Activated CD8-positive, alpha-beta memory T cell treated with anti-CD3 and anti-CD28 coated beads for 24 hours (primary cell): ENCODE data around the gene COLEC11.

ENCODE experiments used
- DNase-seq: peaks from one replicate; pipeline ENCODE4 v3.0.0-alpha.2; 2020

Gene COLEC11

DNA sequence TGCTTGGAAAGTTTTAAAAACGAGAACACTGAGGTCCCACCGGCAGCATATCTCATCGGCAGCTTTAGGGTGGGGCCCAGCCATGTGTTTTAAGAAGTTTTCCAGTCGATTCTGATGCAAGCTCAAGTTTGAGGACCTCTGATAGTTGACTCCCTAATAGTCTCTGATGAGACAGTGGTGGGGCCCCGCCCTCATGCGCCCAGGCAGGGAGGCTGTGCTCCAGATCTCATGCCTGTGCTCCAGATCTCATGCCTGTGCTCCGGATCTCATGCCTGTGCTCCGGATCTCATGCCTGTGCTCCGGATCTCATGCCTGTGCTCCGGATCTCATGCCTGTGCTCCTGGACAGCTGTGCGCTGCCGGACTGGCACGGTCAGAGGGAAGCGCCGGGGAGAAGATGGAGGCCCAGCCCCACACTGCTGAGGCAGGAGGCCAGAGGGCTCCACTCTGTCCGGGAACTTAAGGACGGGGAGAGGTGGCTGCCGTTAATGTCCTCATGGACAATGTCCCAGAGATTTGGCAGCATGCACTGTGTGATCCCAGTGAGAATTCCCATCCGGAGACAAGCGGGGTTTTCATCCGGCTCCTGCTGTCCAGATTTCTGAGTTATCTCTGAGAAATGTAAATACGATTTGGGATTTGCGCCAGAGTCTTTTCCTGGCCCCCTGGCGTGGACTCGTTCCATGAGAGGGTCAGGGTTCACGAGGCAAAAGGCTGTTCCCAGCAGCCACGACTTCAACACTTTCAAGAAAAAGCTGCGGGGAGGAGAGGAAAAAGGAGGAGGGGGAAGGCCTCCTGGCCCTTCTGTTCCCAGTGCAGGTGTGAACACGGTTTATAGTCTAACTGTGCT is 9.4 kb upstream of the COLEC11 start:
- DNase-seq: no peak

DNA sequence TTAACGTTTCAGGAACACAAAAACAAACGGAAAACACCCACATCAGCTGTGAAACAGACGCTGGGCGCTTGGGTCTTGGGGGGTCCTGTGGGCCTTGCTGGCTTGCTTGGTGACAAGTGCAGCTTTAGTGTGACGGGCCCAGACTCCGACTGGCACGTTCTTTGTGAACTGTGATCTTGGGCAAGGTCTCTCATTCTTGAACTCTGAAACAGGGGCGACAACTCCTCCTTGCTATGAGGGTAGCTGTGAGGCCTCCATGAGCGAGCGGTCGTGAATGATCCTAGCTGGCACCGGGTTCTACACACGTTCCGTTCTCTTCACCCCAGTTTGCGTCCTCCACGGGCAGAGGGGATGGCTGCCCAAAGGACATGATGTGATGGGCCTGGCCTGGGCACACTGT is 8.7 kb upstream of the COLEC11 start:
- DNase-seq: no peak

DNA sequence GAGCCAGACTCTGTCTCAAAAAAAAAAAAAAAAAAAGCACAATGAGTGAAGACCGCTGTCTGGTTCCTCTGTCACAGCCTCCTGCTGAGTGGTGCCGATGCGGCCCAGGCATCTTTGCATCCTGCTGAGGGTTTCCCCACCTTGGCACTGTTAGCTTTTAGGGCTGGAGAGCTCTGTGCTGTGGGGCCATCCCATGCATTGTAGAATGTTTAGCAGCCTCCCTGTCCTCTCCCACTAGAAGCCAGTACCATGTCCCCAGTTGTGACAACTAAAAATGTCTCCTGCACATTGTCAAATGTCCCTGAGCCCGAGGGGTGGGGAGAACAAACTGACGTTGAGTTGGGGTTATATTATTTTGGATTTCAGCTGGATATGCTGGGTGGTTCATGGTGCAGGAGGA is 7.9 kb upstream of the COLEC11 start:
- DNase-seq: no peak

DNA sequence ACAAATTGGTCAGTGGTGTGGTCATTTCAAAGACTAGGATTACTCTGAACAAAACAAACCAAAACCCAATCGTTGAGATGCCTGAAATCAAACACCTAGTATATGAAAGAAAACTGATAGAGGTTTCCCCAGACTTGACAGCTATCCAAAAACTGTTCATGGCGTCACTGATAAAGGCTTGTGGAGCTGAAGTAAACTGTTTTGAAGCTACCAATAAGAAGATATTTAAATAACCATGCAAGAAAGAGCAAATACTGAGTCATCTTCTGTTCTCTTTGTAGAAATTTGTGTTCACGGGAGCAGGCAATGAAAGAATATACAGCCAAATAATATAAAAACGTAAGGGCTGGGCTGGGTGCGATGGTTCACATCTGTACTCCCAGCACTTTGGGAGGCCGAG is 7.5 kb upstream of the COLEC11 start:
- no peak for DNase-seq

DNA sequence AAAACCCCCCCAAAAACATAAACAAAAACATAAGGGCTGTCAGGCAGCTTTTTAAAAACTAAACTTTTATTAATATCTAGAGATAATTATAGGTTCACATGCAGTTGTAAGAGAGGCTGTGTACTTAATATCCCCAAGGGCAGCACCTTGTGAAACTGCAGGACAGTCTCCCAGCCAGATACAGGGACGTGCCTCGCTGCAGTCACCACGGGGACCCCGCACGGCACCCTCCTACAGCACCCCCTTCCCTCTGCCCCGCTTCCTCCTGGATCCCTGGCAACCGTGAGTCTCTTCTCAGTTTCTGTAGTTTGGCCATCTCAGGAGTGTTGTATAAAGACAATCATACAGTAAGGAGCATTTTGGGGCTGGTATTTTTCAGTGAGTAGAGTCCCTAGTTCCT is 6.8 kb upstream of the COLEC11 start:
- DNase-seq: no peak

DNA sequence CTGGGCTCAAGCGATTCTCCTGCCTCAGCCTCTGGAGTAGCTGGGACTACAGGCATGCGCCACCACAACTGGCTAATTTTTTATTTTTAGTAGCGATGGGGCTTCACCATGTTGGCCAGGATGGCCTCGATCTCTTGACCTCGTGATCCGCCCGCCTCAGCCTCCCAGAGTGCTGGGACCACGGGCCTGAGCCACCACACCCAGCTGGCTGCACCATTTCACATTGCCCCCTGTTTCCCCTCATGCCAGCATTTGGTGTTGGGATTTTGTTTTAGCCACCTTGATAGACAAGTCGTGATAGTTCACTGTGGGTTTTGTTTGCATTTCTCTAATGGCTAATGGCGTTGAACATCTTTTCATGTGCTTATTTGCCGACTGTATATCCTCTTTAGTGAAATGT is 5.8 kb upstream of the COLEC11 start:
- no peak for DNase-seq

DNA sequence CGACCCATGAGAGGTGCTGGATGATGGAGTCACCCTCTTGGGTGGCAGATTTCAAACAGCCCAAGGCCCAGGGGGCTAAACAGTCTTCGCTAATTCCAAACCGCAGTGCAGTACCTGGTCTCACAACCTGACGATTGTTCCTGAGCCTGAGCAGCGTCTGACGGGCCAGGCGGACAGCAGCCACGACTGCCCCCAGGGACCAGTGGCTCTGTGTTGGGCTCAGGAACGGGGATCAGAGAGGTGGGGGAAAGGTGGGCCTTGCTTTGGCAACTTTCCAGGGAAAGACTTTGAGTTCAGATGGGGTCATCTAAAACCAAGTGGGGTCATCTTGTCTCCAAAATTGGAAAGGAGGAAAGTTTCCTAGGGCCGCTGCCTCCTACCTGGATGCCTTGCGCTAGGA is 492 bp downstream of the COLEC11 start:
- no peak for DNase-seq

DNA sequence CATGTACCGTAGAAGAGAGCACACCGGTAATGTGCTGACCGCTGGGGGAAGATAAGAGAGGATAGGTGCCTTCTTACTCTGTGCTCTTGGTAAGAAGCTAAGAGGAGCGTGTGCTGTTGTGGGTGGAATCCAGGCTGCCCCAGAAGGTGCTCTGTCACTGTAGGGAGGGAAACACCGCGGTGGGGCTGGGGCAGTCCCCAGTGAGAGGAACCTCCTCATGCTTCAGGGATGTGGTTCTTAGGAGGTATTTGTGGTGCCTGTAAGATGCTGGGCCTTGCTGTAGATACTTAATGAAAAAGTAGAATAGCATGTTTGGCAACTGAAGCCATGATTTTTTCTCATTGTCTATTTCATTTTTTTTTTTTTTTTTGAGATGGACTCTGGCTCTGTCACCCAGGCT is 1.1 kb downstream of the COLEC11 start:
- DNase-seq: no peak

DNA sequence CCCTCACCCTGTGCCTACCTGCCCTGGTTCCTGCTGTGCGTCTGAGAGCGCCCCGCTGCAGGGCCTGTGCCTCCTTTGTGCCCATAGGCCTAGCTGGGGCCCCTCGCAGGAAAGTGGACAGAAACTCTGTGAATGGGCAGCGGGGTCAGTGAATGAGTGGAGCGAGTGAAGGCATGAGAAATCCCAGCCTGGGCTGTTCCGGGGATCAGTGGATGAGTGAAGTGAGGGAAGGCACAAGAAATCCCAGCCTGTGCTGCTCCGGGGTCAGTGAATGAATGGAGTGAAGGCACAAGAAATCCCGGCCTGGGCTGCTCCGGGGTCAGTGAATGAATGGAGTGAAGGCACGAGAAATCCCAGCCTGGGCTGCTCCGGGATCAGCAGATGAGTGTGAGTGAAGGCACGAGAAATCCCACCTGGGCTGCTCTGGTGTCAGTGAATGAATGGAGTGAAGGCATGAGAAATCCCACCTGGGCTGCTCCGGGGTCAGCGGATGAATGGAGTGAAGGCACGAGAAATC is 2.0 kb downstream of the COLEC11 start:
- DNase-seq: no peak

DNA sequence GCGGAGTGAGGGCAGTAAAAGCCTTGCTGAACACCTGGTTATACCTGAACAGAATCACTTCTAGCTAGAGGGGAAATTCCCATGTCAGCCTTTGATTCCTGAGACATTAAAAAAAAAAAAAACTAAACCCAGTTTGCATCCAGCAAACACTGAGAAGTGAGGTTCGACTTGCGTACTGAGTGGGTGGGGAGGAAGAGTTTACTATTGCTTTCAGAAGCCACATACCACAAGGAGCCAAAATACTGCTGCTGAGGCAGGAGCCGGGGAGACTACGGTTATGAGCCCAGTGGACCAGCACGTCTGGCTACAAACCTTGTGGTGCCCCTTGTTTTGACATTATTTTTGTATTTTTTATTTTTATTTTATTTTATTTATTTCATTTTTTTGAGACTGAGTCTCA is 2.7 kb downstream of the COLEC11 start:
- no peak for DNase-seq

DNA sequence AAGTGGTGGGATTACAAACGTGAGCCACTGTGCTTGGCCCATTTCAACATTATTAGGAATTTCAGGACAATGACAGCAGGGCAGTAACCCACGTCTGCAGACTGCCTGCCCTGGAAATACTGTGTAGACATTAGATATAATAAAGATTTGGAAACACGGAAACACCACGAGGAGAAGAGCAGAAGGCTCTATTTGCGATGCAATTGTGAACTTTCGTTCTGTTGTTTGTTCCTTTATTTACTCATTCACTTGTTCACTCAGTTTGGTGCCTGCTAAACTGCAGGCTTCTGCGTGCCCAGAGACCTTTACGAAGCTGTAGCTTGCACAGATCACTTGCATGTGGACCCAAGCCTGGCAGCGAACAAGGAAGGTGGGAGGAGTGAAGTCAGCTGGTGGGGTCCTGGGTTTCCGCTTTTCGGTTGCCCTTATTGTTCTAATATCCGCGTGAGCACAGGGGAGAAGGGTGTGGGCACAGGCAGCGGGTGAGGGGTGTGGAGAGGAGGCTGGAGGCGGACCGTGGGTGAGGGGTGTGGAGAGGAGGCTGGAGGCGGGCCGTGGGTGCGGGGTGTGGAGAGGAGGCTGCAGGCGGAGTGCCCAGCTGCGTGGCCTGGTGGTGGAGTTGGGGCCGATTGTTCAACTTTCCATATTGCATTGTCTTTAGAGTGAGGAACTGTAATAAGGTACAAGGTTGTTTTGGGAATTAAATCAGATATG is 3.4 kb downstream of the COLEC11 start:
- DNase-seq: peak; percentile 49

DNA sequence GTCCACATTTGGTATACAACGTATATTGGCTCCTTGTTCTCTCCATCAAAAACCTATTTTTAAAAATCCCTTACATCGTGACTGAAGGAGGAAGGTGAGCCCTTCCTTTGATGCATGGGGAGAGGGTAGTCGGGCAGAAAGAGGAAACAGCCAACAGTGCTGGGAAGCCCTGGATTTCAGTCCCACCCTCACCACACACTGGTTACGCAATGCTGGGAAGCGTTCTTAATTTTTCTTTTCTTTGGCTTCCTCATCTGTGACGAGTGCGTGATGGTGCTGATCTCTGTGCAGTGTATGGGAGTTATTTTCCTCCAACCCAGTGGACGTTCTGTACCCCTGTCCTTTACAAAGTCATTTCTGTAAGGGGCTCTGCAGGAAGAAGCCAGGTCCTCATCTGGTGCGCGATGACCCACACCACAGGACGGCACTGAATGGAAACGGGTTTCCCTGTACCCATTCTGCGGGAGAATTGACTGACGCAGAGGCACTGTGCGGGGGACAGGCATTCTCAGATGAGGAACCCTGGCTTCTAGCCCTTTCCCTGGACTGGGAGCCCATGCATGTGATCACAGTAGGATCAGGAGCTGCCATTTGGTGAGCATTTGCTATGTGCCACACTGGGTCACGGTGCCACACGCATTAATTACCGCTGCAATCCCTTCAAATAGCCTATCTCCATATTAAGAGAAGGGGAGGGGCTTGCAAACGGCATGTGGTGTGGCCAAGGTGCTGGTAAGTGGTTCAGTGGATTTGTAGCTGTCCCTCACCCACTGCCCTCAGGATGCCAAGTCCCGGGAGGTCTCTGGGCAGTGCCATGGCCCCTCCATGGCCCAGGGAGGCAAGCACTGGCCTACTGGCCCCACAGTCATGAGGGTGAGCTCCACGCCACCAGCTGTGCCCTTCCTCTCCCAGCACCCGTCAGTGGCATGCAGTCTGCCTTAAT is 4.3 kb downstream of the COLEC11 start:
- DNase-seq: peak; percentile 50

DNA sequence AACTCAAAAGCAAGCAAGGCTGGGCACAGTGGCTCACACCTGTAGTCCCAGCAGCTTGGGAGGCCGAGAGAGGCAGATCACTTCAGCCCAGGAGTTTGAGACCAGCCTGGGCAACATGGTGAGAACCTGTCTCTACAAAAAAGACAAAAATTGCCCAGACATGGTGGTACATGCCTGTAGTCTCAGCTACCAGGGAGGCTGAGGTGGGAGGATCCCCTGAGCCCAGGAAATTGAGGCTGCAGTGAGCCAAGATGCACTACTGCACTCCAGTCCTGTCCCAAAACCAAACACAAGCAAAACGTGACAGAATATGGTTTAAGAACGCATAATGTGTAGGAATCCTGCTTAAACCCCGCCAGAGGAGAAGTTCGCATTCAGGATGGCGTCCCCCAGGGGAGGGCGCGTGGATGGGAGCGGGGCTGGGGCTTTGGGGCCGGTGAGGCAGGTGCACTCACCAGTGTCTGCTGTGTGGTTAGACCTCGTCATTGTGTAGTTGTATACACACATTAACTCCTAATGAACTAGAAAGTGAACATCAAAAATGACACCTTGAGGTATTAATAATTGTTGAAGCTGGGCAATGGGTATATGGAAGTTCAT is 5.4 kb downstream of the COLEC11 start:
- peak; percentile 42 for DNase-seq

DNA sequence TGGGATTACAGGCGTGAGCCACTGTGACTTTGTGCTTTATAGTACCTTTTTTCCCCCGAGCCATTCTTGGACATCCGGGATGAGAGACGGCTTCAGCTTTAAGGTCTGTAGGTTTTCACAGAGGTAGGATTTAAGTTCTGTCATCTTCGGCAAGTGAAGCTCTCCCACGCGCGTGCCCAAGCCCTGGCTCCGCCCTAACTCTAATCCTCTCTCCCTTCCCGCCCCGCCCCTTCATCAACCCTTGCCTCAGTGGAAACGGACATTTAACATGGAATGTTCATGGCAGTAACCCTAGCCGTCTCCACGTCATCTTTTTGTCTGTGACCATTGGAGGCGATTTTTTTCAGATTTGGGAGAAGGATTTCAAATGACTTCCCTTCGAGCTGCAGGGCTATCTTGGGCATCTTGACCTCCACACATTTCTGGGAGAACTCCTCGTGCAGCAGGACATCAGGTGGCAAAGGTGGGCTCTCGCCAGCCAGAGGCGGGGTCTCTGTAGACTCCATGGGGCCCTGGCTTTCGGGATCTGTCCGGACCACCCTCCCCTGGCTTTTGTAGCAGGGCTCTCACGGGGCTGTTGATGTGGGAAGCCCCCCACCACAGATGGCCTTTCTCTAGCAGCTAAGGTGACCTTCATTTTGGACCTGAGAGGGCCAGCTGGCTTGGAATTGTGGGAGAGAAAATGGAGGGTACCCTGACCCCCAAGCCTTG is 6.8 kb downstream of the COLEC11 start:
- no peak for DNase-seq

DNA sequence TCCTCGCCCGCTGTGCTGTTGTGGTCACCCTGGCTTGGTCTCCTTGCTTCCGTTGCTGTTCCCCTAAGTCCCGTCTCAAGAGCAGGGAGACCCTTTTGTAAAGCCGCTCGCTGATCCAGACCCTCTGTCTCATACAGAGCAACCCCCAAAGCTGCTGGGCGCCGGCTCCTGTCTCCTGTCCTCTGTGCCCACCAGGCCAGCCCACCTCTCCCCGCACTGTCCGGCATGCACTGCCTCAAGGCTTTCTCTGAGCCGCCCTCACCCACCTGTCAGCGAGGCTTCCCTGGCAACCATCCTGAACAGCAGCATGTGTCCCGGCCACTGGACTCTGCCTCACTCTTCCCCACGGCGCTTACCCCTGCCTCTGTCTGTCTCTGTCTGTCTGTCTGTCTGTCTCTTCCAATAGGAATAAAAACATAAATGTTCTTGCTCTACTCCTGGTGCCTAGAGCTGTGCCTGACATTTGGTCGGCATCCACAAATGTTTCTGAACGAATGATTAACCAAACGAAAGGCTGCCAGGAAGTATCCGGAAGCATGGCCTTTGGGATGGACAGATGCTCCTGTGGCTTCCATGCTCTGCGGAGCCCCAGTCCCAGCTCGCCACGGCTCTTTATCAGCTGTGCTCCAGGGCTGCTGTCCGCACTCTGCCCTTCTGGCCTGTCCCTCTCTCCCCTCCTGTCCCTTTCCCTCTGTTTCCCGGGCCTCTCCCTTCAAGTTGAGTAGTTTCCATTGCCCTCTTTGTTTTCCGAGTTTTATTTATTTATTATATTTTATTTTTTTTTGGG is 7.8 kb downstream of the COLEC11 start:
- peak; percentile 40 for DNase-seq

DNA sequence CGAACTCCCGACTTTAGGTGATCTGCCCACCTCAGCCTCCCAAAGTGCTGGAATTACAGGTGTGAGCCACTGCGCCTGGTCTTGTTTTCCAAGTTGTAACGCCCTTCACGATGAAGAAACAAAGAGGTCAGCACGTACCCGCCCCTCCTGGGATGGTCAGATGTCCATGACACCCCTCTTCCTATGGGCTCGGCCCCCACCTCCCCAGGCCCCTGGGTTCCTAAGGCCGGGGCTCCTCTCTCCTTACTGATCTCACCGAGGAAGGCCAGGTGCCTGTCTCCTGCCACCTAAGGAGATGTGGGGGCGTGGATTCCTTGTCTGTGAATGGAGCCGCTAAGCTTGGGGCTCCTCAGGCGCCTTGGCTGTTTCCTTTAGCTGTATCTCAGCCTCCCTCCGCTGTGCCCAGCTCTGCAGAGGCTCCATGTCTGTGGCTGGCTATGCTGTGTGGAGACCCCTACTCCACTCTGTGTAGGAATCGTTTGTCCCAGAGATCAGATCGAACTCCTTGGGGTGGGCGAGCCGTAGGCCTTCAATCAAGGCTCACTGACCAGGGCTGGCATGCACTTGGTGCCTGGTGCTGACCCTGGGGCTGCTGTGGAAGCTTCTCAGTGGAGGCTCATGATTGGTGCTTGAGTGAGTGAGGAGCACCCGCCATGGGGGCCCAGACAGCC is 8.8 kb downstream of the COLEC11 start:
- peak; percentile 49 for DNase-seq

DNA sequence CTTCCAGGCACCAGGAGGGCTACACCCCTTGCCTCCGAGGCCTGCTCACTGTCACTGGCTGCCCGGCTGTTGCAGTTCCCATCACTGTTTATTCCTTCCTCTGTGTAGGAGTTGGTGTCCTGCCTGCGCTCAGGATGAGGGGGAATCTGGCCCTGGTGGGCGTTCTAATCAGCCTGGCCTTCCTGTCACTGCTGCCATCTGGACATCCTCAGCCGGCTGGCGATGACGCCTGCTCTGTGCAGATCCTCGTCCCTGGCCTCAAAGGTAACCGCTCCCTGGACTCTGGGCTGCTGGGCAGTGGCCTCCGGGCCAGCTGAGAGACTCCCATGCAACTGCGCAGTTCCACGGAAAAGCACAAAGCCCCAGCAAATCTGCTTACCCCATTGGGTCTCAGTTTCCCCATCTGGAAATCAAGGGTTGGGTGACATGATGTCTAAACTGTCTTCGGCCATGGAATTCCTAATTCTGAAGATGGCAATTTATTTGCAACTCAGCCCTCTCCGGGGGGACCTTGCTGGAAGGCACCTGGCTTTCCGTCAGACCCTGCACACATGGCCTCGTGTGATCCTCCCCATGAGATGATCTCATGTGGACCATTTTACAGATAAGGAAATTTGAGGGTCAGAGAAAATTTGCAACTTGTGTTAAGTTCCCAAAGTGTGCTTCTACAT is 9.4 kb downstream of the COLEC11 start:
- no peak for DNase-seq

DNA sequence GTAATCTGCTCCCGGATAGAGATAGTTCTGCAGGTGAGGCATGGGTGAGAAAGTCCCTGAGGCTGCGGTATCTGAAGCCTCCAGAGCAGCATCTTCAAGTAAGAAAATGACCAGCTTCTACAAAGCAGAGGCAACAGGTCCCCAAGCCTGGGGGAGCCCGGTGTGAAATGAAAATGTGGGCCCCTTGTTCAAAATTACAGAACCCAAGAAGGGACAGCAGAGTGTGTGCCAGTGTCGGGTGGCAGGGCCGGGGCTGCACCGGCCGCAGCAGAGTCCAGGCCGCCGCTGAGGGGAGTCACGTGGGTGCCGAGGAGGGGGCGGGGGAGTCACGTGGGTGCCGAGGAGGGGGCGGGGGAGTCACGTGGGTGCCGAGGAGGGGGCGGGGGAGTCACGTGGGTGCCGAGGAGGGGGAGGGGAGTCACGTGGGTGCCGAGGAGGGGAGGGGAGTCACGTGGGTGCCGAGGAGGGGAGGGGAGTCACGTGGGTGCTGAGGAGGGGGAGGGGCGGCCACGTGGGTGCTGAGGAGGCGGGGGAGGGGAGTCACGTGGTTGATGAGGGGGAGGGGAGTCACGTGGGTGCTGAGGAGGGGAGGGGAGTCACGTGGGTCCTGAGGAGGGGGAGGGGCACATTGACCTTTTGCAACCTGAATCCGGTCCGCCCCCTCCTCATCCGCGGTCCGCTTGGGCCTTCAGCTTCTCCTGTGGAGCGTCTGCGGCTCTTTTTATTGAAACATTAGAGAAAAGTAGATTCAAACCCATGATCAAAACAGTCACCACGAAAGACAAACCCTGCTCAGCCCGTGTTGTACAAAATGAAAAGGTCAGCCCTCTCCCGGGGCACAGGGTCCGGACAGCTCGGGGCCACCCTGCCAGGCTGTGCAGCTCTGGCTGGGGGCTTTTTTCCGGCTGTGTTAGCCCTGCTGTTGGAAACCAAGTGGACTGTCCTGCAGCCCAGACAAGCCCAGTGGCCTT is 10.4 kb downstream of the COLEC11 start:
- DNase-seq: peak; percentile 69

DNA sequence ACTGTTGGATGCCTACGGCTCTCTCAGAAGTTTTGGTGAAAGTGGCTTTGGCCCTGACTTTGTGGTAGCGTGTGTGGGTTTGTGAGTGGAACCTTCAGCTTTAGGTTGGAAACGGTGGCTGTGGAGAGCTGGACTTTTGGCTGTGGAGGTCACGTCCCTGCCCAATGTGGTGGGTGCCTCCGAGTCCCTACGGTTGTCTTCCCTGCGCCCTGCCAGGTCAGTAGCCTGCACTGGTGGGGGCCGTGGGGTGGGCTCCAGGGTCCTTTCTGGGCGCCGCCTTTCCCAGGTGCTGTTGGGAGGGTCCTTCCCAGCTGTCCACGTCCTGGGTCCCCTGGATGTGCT is 11.1 kb downstream of the COLEC11 start:
- DNase-seq: no peak
